HG03571 (cell line): ENCODE data around the gene NEU3.

Experiments used
- ATAC-seq: cut with Tn5 transposase; IDR thresholded peaks from one replicate; pipeline ENCODE4 v1.9.1; 2021; ENCODE audit not compliant: unreplicated experiment

Gene NEU3

DNA sequence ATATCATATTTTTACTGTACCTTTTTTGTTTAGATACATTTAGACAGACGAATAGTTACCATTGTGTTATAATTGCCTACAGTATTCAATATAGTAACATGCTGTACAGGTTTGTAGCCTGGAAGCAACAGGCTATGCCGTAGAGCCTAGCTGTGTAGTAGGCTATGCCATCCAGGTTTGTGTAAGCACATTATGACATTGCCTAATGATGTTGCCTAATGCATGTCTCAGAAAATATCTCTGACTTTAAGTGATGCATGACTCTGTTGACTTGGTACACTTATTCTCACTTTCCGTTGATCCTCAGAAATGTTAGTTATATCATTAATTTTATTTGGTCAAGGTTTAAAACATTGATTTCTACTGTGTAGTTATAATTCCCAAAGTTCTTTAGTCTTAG, 68.1 kb downstream of the NEU3 start:
- ATAC-seq: no peak

GRCh38 chr11:75059299-75059698, 70.6 kb downstream of the NEU3 start:
- no peak for ATAC-seq

- ATAC-seq: no peak
Measured at GRCh38 chr11:75063741-75064314, 75.1 kb downstream of the NEU3 start.

GRCh38 chr11:75066061-75066460, 77.3 kb downstream of the NEU3 start:
- no peak for ATAC-seq
